B cell (primary cell): ENCODE results near the gene WTIP. TPM values are rescaled to one million over a fixed set of nuclear protein-coding genes. Genes with fewer than 3 reads are reported as not detected.
"Not testable (repeated sequence)": the region's sequence is repeated elsewhere in the genome, so short reads cannot be mapped to it uniquely, and the experiment has no call there.

Experiments
- ATAC-seq: fragments of 200-7000 bp; cut with Tn5 transposase; one replicate; pipeline ENCODE4 v1.10.0; 2021; ENCODE audit warnings: low read depth, mild to moderate bottlenecking, moderate number of reproducible peaks, moderate library complexity
- CTCF ChIA-PET: fragments of 350-600 bp; sonication (Branson Sonifier 250); formaldehyde crosslinking; loops from one replicate; lab custom pipeline; 2021; ENCODE audit warnings: antibody characterized with exemption, inconsistent platforms; lab: Charles Lee
- POLR2A ChIA-PET: fragments of 350-600 bp; sonication (Branson Sonifier 250); formaldehyde crosslinking; loops from one replicate; lab custom pipeline; 2021; ENCODE audit warnings: antibody characterized with exemption; lab: Charles Lee
- DNase-seq: peaks from one replicate; pipeline ENCODE4 v3.0.0; 2013
- H2AFZ ChIP-seq: 2 replicates; pipeline ENCODE4 v1.6.1; 2012; ENCODE audit warnings: mild to moderate bottlenecking, low read depth, low read length; ENCODE audit not compliant: insufficient read depth, poor library complexity, severe bottlenecking
- H3K27ac ChIP-seq, 2 donors: 1 replicate in 1 of 2; 2 replicates in 1 of 2; pipeline ENCODE4 v1.5.1; 2012 to 2013; ENCODE audit warnings: low read length in 2 of 2, mild to moderate bottlenecking in 2 of 2, moderate library complexity in 1 of 2
- H3K27me3 ChIP-seq, 4 experiments: fragments of 200-600 bp in 1 of 4; sonication (generic) in 1 of 4; replicated peaks in 1 of 4; 1 replicate in 2 of 4; 2 replicates in 2 of 4; pipeline versions ENCODE4 v1.6.1 to v1.7.0; 2013 to 2016; ENCODE audit warnings: low read length in 3 of 4, mild to moderate bottlenecking in 2 of 4, mixed read lengths in 1 of 4, moderate library complexity in 1 of 4; ENCODE audit not compliant: insufficient read depth in 4 of 4, control insufficient read depth in 3 of 4; ENCODE audit errors: control extremely low read depth in 1 of 4
- H3K36me3 ChIP-seq, 2 experiments: replicated peaks in 1 of 2; 1 replicate in 1 of 2; 2 replicates in 1 of 2; pipeline versions ENCODE4 v1.6.1 to v1.7.1; 2013; ENCODE audit warnings: low read length in 1 of 2; ENCODE audit not compliant: insufficient read depth in 2 of 2, control insufficient read depth in 1 of 2; ENCODE audit errors: control extremely low read depth in 1 of 2, extremely low read depth in 1 of 2
- H3K4me1 ChIP-seq, 2 donors: fragments of 200-600 bp in 1 of 2; sonication (generic) in 1 of 2; 1 replicate in 1 of 2; 2 replicates in 1 of 2; pipeline versions ENCODE4 v1.5.1 to v1.6.1; 2013 to 2017; ENCODE audit warnings: low read length in 2 of 2; ENCODE audit not compliant: control insufficient read depth in 2 of 2, insufficient read depth in 2 of 2
- H3K4me2 ChIP-seq: replicated peaks from 2 replicates; pipeline ENCODE3; 2012; ENCODE audit warnings: mild to moderate bottlenecking, low read depth, low read length; ENCODE audit not compliant: poor library complexity, severe bottlenecking
- H3K4me3 ChIP-seq, 5 experiments: fragments of 200-600 bp in 1 of 5; sonication (generic) in 1 of 5; 1 replicate in 3 of 5; 2 replicates in 2 of 5; pipeline versions ENCODE4 v1.5.1 to v1.7.0; 2011 to 2016; ENCODE audit warnings: low read length in 4 of 5, mild to moderate bottlenecking in 4 of 5, low read depth in 2 of 5, control low read depth in 1 of 5, moderate library complexity in 1 of 5; ENCODE audit not compliant: insufficient read depth in 1 of 5; ENCODE audit errors: control extremely low read depth in 1 of 5, extremely low read depth in 1 of 5
- H3K79me2 ChIP-seq: fragments of 200-600 bp; sonication (generic); one replicate; pipeline ENCODE4 v1.6.0; 2016; ENCODE audit warnings: low read length; ENCODE audit not compliant: control insufficient read depth, insufficient read depth
- H3K9ac ChIP-seq: fragments of 200-600 bp; sonication (generic); 2 replicates; pipeline ENCODE4 v1.6.1; 2017; ENCODE audit warnings: mild to moderate bottlenecking, low read length, moderate library complexity
- H3K9me3 ChIP-seq, 3 donors: one replicate each; pipeline versions ENCODE4 v1.6.1 to v1.7.1; 2013; ENCODE audit warnings: low read length in 2 of 3; ENCODE audit not compliant: control insufficient read depth in 2 of 3, insufficient read depth in 1 of 3; ENCODE audit errors: control extremely low read depth in 1 of 3
- H4K20me1 ChIP-seq: 2 replicates; pipeline ENCODE4 v1.6.0; 2012; ENCODE audit warnings: mild to moderate bottlenecking, low read length; ENCODE audit not compliant: insufficient read depth, control insufficient read depth, poor library complexity, severe bottlenecking
- H3K27ac Mint-ChIP-seq: one replicate; pipeline ENCODE4 v1.8.0; 2021; ENCODE audit warnings: mixed read lengths
- H3K27me3 Mint-ChIP-seq: one replicate; pipeline ENCODE4 v1.8.0; 2021; ENCODE audit warnings: mixed read lengths
- H3K4me1 Mint-ChIP-seq: one replicate; pipeline ENCODE4 v1.8.0; 2021; ENCODE audit warnings: mixed read lengths
- H3K4me3 Mint-ChIP-seq: one replicate; pipeline ENCODE4 v1.8.0; 2021; ENCODE audit warnings: mixed read lengths
- H3K9me3 Mint-ChIP-seq: one replicate; pipeline ENCODE4 v1.8.0; 2022; ENCODE audit warnings: mixed read lengths; ENCODE audit not compliant: insufficient read depth
- EZH2 ChIP-seq: IDR thresholded peaks from 2 replicates; pipeline ENCODE4 v1.6.1; 2012; ENCODE audit warnings: borderline replicate concordance, low read depth, mild to moderate bottlenecking, moderate library complexity, low read length; ENCODE audit not compliant: insufficient read depth, poor library complexity, severe bottlenecking
- WGBS: methylation state at CpG from one replicate; pipeline ENCODE4 v1.1.5; 2013; ENCODE audit warnings: missing lambda C conversion rate; ENCODE audit not compliant: insufficient coverage; 5-methylcytosine and 5-hydroxymethylcytosine counted together
- intact Hi-C: fragments of 100-400 bp; cut with micrococcal nuclease; formaldehyde crosslinking; loops from one replicate; pipeline ENCODE4 v1.10.0; 2022
- polyA plus RNA-seq: library from polyadenylated mRNA; depleted of rRNA; stranded (reverse); fragments of >200 nt; gene quantifications from 2 replicates; pipeline ENCODE4 v1.2.3, GENCODE V29; 2012
- total RNA-seq, 2 donors: library from RNA; stranded (reverse); fragments of 120-200 nt in 1 of 2; gene quantifications; 1 replicate in 1 of 2; 2 replicates in 1 of 2; pipeline versions ENCODE4 v1.2.3 to v1.2.4, GENCODE V29; 2013 to 2022
- TF ChIP-seq, protein P1 (sequence below): fragments of 200-600 bp; IDR thresholded peaks from one replicate; pipeline ENCODE4 v1.8.0; 2022; ENCODE audit warnings: antibody characterized with exemption, mild to moderate bottlenecking

WTIP gene
- total and polyA plus RNA-seq, 2 donors (not counting 1 experiment from before 2014, with no cell fraction given) = 0.18 to 0.30 TPM

- H3K79me2 ChIP-seq, H3K4me3 ChIP-seq, H3K4me1 Mint-ChIP-seq, POLR2A ChIA-PET, H3K27me3 ChIP-seq, H3K36me3 ChIP-seq, intact Hi-C loops, ATAC-seq, H3K9ac ChIP-seq, H3K9me3 Mint-ChIP-seq, H4K20me1 ChIP-seq, H3K27me3 Mint-ChIP-seq, CTCF ChIA-PET, H3K4me1 ChIP-seq, H3K27ac Mint-ChIP-seq, H2AFZ ChIP-seq, H3K4me2 ChIP-seq, H3K4me3 Mint-ChIP-seq, DNase-seq, H3K27ac ChIP-seq: not testable (repeated sequence)
- 100% methylated on average over 1 of the region's 5 CpGs for WGBS
- H3K9me3 ChIP-seq = peaks cover 0 to 21% (median 2%) of the 10 kb centered on the region in 3 donors
Observed at GRCh38 chr19:34510904-34511303, 29.3 kb downstream of the WTIP start.

DNA sequence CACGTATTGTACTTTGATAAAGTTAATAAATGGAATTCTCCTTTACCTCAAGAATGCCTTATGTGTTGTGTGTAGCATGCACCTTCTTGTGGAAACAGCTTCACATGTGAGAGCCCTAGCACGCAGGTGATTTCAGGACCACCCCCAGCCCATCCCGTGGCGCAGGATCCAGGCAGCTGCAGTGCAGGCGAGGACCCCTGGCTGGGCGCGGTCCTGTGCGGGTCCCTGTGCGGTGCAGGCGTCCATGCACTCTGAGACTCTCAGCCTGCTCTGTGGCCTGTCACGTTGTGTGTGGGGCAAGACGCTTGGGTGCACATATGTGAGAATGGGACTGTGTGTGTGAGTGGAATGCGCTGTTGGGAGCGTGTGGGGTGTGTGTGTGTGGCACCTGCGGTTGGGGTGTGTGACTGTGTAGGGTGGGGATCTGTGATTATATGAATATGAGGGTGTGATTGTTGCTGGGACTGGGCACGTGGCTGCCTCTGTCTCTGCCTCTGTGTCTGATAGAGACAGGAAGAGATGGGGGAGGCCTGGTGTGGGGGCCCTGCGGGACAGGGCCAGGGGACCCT is 30.8 kb downstream of the WTIP start:
- H4K20me1 ChIP-seq = no peaks in the 10 kb centered on the region
- no peak overlapping the region for H3K4me3 ChIP-seq
- H2AFZ ChIP-seq = no peak overlapping the region
- no peaks in the 10 kb centered on the region for H3K27me3 ChIP-seq
- CTCF ChIA-PET = no interaction called here
- no peaks in the 10 kb centered on the region for H3K4me1 ChIP-seq
- H3K79me2 ChIP-seq = no peaks in the 10 kb centered on the region
- no peaks in the 10 kb centered on the region for H3K4me1 Mint-ChIP-seq
- POLR2A ChIA-PET = no interaction called here
- no peaks in the 10 kb centered on the region for H3K36me3 ChIP-seq
- no peak overlapping the region for H3K9ac ChIP-seq
- whole genome bisulfite sequencing = 88% methylated on average over 15 of the region's 17 CpGs
- peaks cover 0 to 21% (median 2%) of the 10 kb centered on the region in 3 donors for H3K9me3 ChIP-seq
- H3K4me2 ChIP-seq = no peak overlapping the region
- H3K9me3 Mint-ChIP-seq = peaks cover 3% of the 10 kb centered on the region
- DNase-seq = no peak
- H3K27ac ChIP-seq = no peak overlapping the region
- peaks cover 3% of the 10 kb centered on the region for H3K27me3 Mint-ChIP-seq
- H3K27ac Mint-ChIP-seq = no peak overlapping the region
- no peak overlapping the region for H3K4me3 Mint-ChIP-seq
- no peak for TF ChIP-seq EZH2
- TF ChIP-seq, protein P1, sequence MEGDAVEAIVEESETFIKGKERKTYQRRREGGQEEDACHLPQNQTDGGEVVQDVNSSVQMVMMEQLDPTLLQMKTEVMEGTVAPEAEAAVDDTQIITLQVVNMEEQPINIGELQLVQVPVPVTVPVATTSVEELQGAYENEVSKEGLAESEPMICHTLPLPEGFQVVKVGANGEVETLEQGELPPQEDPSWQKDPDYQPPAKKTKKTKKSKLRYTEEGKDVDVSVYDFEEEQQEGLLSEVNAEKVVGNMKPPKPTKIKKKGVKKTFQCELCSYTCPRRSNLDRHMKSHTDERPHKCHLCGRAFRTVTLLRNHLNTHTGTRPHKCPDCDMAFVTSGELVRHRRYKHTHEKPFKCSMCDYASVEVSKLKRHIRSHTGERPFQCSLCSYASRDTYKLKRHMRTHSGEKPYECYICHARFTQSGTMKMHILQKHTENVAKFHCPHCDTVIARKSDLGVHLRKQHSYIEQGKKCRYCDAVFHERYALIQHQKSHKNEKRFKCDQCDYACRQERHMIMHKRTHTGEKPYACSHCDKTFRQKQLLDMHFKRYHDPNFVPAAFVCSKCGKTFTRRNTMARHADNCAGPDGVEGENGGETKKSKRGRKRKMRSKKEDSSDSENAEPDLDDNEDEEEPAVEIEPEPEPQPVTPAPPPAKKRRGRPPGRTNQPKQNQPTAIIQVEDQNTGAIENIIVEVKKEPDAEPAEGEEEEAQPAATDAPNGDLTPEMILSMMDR = no peak
- intact Hi-C loops = no loop called here
- ATAC-seq = no peak
